ENCODE data around the gene FES.

Gene FES

DNA sequence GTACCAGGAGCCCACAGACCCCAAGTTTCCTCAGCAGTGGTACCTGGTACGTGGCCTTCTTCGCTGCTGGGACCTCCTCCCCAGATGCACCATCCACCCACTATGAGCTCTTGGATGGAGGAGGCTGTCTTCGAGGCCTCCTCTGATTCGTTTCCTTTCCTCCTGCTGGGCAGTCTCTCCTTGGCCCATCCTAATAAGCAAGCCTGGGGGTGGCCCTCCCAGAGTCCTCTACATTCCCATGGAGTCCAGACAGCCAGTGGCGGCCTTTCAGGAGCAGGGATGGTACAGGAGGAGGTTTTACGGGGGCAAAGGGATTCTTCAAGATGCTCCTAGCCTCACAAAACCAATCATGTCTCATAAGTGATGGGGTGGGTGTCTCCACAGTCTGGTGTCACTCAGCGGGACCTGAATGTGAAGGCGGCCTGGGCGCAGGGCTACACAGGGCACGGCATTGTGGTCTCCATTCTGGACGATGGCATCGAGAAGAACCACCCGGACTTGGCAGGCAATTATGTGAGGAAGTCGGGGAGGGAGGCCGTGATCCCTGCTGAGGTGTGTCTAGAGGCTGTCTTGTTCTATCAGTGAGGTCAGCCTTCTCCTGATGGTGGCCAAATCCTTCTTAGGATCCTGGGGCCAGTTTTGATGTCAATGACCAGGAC, 7.7 kb upstream of the FES start:
- no peak for DNase-seq (ENCODE audit: low spot score)

DNA sequence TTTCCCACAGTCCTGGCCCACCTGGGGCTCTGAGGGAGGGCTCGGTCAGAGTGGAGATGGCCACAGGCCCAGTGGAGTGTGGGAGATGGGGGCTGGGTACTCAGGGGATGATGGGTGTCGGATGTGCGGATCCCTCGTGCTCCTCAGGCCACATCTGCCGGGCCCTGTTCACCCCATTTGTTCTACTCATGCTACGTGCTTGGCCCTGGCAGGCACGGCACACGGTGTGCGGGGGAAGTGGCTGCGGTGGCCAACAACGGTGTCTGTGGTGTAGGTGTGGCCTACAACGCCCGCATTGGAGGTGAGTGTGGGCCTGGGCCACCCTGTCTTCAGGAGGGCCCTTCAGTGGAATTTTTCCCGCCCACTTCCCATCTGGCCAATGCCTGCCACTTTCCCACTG, 7.0 kb upstream of the FES start:
- no peak for DNase-seq (ENCODE audit: low spot score)

DNA sequence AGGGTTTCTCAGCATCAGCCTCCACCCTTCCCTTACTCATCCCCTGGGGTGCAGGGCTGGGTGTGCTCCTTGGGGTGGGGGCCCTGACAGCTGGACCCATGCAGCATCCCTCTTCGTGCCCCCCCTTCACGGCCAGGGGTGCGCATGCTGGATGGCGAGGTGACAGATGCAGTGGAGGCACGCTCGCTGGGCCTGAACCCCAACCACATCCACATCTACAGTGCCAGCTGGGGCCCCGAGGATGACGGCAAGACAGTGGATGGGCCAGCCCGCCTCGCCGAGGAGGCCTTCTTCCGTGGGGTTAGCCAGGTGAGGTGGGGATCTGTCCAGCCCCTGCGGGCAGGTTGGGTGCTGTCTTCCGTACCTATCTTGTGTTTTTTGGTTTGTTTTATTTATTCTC, 6.3 kb upstream of the FES start:
- no peak for DNase-seq (ENCODE audit: low spot score)

DNA sequence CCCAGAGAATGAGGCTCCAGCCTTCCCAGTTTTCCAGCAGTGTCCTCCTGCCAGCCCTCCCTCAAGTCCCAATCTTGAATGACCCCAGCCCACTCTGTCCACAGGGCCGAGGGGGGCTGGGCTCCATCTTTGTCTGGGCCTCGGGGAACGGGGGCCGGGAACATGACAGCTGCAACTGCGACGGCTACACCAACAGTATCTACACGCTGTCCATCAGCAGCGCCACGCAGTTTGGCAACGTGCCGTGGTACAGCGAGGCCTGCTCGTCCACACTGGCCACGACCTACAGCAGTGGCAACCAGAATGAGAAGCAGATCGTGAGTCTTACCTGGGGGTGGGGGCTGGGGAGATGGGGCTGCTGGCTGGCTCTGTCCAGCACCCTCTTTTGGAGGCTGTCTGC, 5.6 kb upstream of the FES start:
- DNase-seq (ENCODE audit: low spot score): no peak

DNA sequence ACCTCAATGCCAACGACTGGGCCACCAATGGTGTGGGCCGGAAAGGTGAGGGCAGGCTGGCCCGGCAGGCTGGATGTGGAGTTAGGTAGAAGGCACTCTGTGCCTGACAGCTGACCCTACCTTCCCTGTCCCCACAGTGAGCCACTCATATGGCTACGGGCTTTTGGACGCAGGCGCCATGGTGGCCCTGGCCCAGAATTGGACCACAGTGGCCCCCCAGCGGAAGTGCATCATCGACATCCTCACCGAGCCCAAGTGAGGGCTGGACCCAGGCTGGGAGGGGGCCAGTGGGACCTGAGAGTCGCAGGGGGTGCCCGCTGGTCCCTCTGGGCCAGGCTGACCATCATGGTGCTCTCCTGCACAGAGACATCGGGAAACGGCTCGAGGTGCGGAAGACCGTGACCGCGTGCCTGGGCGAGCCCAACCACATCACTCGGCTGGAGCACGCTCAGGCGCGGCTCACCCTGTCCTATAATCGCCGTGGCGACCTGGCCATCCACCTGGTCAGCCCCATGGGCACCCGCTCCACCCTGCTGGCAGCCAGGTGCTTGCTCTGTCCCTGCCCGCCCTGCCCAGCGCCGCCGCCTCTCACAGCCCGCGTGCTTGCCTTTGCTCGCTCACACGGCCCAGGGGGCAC, 4.5 kb upstream of the FES start:
- no peak for DNase-seq (ENCODE audit: low spot score)

DNA sequence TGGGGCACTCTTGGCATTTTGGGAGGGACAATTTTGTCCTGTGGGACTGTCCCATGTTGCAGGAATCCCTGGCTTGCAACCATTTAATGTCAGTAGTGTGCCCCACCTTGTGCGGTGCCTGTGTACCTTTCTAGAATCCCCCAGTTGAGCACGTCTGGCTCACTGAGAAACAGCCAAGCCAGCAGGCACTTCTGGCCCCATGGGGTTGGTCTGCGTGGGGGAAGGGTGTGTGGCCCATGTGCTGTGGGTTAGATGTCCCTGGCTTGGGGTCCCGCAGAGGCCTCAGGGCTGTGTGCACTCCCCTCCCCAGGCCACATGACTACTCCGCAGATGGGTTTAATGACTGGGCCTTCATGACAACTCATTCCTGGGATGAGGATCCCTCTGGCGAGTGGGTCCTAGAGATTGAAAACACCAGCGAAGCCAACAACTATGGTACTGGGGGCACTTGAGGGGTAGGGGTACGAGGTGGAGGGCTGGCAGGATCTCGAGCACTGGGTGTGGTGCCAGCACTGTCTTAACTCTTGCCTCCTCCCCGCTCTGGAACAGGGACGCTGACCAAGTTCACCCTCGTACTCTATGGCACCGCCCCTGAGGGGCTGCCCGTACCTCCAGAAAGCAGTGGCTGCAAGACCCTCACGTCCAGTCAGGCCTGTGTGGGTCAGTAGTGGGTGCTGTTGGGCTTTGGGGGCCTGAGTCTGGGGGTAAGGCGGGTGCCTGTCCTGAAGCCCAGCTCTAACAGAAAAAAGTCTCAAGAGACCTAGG, 3.7 kb upstream of the FES start:
- DNase-seq (ENCODE audit: low spot score): no peak

DNA sequence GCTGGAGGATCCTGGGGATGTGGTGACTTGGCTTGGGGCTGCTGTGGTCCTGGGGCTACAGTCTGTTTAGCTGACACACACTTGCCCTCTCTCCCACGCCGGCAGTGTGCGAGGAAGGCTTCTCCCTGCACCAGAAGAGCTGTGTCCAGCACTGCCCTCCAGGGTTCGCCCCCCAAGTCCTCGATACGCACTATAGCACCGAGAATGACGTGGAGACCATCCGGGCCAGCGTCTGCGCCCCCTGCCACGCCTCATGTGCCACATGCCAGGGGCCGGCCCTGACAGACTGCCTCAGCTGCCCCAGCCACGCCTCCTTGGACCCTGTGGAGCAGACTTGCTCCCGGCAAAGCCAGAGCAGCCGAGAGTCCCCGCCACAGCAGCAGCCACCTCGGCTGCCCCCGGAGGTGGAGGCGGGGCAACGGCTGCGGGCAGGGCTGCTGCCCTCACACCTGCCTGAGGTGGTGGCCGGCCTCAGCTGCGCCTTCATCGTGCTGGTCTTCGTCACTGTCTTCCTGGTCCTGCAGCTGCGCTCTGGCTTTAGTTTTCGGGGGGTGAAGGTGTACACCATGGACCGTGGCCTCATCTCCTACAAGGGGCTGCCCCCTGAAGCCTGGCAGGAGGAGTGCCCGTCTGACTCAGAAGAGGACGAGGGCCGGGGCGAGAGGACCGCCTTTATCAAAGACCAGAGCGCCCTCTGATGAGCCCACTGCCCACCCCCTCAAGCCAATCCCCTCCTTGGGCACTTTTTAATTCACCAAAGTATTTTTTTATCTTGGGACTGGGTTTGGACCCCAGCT, 2.9 kb upstream of the FES start:
- no peak for DNase-seq (ENCODE audit: low spot score)

DNA sequence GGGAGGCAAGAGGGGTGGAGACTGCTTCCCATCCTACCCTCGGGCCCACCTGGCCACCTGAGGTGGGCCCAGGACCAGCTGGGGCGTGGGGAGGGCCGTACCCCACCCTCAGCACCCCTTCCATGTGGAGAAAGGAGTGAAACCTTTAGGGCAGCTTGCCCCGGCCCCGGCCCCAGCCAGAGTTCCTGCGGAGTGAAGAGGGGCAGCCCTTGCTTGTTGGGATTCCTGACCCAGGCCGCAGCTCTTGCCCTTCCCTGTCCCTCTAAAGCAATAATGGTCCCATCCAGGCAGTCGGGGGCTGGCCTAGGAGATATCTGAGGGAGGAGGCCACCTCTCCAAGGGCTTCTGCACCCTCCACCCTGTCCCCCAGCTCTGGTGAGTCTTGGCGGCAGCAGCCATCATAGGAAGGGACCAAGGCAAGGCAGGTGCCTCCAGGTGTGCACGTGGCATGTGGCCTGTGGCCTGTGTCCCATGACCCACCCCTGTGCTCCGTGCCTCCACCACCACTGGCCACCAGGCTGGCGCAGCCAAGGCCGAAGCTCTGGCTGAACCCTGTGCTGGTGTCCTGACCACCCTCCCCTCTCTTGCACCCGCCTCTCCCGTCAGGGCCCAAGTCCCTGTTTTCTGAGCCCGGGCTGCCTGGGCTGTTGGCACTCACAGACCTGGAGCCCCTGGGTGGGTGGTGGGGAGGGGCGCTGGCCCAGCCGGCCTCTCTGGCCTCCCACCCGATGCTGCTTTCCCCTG, 2.2 kb upstream of the FES start:
- no peak for DNase-seq (ENCODE audit: low spot score)

DNA sequence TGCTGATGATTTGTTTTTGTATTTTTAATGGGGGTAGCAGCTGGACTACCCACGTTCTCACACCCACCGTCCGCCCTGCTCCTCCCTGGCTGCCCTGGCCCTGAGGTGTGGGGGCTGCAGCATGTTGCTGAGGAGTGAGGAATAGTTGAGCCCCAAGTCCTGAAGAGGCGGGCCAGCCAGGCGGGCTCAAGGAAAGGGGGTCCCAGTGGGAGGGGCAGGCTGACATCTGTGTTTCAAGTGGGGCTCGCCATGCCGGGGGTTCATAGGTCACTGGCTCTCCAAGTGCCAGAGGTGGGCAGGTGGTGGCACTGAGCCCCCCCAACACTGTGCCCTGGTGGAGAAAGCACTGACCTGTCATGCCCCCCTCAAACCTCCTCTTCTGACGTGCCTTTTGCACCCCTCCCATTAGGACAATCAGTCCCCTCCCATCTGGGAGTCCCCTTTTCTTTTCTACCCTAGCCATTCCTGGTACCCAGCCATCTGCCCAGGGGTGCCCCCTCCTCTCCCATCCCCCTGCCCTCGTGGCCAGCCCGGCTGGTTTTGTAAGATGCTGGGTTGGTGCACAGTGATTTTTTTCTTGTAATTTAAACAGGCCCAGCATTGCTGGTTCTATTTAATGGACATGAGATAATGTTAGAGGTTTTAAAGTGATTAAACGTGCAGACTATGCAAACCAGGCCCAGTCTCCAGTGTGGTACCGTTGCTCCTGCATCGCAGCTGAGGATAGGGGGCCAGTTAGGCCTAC, 1.4 kb upstream of the FES start:
- no peak for DNase-seq (ENCODE audit: low spot score)

DNA sequence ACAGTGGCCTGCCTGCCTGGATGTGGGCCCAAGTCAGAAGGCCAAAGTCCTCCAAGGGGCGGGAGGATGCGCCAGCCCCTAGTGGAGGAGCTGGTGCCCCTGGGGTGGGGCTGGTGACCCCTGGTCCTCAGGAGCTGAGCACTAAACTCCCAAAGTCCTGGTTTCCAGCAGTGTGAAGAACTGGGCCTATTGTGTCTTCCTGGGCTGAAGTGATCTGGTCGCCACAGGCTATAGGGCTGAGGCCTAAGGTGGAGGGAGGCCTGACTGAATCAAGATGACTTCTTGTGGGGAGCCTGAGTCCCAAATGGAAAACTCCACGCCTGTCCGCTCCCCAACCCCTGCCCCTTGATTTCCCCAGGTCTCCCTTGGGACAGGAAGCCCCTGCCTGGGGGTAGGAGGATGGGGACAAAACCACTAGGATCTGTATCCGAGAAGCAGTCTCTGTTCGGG, 753 bp upstream of the FES start:
- DNase-seq (ENCODE audit: low spot score): no peak

DNA sequence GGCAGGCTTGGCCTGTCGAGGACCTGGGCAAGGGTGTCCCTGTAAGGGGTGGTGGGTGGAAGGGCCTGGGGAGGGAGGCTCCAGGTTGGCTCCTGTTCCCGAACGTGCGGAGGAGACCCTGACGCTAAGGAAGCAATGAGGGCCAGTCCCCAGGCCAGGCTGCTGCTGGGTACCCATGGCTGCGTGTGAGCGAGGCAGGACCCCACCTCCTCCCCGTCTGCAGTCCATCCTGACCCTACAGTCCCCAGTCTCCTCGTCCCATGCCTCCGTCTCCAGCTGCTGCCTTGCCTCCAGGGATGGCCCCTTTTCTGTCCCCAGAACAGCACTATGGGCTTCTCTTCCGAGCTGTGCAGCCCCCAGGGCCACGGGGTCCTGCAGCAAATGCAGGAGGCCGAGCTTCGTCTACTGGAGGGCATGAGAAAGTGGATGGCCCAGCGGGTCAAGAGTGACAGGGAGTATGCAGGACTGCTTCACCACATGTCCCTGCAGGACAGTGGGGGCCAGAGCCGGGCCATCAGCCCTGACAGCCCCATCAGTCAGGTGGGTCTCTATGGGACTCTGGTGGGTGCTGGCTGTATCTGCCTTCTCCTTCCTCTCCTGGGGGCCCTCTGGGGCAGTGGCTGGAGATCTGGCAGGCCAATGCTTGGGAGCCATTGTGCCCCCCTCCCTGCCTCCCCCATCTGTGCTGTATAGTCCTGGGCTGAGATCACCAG, 571 bp downstream of the FES start:
- no peak for DNase-seq (ENCODE audit: low spot score)

DNA sequence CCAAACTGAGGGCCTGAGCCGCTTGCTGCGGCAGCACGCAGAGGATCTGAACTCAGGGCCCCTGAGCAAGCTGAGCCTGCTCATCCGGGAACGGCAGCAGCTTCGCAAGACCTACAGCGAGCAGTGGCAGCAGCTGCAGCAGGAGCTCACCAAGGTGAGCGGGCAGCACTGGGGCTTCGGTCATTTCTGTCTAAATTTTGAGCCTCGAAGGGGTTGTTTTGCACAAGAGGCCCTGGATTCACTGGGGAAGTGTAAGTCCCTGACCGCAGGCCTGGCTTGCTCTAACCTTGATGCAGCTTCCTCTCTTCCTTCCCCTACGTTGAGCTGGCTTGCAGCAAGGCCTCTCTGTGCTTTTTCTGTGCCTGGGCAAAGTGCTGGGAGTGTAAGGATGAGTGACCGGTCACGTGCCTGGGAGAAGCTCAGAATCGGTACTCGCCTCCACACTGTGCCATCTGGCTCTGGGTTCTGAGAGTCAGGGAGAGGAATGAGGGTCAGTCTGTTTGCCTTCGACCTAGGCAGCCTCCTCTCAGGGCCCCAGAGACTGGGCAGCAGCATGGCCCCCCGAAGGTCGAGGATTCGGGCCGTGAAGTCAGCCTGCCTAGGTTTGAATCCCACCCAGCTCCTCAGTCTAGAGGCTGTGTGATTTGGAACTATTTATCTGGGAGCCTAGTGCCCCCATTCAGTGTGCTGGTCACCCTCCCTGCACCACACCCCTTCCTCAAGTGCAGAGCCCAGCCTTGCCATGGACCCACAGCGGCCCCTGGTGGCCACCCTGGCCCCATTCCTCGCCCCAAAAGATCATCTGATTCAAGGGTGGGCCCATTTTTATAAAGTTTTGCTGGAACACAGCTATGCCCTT, 1.4 kb downstream of the FES start:
- DNase-seq (ENCODE audit: low spot score): peak; percentile 86

DNA sequence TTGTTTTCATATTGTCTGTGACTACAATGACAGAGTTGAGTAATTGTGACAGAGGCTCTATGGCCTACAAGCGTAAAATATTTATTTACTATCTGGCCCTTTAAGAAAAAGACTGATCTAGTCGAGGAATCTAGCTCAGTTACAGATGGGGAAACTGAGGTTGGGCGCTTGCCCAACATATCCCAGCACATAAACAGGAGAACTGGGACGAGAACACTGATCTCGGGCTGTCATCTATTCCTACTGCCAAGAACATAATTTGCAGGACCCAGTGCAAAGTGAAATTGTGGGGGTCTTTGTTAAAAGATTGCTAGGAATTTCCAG, 1.9 kb downstream of the FES start:
- no peak for DNase-seq (ENCODE audit: low spot score)

DNA sequence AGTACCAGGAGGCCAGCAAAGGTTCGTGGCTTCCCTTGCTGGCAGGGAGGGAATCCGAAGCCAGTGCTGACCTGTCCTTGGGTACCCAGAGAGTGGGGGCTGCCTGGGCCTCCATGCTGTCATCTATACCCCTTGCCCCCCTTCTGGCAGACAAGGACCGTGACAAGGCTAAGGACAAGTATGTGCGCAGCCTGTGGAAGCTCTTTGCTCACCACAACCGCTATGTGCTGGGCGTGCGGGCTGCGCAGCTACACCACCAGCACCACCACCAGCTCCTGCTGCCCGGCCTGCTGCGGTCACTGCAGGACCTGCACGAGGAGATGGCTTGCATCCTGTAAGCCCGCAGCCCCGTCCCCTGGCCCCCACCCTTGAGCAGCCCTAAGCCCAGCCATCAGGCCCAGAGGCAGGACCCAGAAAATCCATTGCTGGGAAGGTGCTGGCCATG, 2.8 kb downstream of the FES start:
- DNase-seq (ENCODE audit: low spot score): no peak

DNA sequence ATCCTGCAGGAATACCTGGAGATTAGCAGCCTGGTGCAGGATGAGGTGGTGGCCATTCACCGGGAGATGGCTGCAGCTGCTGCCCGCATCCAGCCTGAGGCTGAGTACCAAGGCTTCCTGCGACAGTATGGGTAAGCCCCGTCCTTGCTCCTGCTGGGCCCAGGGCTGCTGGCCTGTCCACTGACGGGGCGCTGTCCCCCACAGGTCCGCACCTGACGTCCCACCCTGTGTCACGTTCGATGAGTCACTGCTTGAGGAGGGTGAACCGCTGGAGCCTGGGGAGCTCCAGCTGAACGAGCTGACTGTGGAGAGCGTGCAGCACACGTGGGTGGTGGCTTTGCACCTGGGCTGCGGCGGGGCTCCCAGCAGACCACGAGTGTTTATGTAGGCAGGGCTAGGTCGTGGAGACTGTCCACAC, 5.0 kb downstream of the FES start:
- DNase-seq (ENCODE audit: low spot score): no peak

DNA sequence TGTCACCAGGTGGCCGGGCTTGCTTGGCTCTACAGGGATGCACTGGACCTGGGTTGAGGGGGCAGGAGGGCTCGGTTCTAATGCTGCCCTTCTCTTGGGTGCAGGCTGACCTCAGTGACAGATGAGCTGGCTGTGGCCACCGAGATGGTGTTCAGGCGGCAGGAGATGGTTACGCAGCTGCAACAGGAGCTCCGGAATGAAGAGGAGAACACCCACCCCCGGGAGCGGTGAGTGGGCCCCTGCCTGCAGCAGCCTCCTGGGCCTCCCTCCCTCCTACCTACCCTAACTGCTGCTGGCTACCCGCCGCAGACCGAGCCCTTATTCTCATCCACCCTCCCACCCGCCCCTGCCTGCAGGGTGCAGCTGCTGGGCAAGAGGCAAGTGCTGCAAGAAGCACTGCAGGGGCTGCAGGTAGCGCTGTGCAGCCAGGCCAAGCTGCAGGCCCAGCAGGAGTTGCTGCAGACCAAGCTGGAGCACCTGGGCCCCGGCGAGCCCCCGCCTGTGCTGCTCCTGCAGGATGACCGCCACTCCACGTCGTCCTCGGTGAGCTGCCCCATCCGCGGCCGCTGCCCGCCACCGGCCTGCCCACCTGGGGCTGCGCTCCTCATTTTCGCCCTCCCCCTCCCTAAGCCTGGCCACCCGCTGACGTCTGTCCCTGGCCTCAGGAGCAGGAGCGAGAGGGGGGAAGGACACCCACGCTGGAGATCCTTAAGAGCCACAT, 5.6 kb downstream of the FES start:
- DNase-seq (ENCODE audit: low spot score): no peak

DNA sequence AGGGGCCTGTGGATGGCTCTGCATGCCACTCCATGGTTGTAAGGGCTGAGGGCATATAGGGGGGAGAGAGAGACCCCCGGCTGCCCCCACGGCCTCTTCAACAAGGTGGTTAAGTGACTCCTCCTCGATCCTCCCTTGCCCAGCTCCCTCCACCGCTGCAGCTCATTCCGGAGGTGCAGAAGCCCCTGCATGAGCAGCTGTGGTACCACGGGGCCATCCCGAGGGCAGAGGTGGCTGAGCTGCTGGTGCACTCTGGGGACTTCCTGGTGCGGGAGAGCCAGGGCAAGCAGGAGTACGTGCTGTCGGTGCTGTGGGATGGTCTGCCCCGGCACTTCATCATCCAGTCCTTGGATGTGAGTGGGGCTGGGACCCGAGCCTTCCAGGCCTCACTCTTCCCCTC, 6.5 kb downstream of the FES start:
- no peak for DNase-seq (ENCODE audit: low spot score)

DNA sequence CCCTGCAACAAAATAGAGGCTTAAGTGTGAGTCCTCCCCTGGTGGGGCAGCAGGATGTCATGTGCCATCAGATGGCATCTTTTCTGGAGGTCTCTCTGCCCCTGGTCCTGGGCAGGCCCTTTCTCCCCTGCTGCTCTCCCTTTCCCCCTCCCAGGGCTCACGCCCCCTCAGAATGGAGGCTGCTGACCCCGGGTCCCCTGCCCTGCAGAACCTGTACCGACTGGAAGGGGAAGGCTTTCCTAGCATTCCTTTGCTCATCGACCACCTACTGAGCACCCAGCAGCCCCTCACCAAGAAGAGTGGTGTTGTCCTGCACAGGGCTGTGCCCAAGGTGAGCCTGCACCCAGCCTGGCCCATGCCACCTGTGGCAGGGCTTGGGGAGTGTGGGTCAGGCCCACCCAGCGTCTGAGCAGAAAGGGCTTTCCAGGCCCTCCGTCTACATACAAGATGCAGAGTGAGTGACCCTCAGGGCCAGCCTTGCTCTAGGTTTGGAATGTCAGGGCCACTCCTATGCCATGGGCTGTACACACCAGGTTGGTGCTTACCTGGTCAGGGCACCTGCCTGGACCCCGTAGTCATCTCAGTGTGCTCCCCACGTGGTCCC, 7.1 kb downstream of the FES start:
- no peak for DNase-seq (ENCODE audit: low spot score)

All from ecto neural progenitor cell (in vitro differentiated cells).